ENCODE results near the gene APOBR. TPM values are rescaled to one million over a fixed set of nuclear protein-coding genes. Genes with fewer than 3 reads are reported as not detected.

The APOBR gene
- total and polyA plus RNA-seq, 9 of the 15 experiments (the other 6 are each of a cell fraction or from before 2014, with no cell fraction given) = 0.08 to 6.1 (median 2.8) TPM; not detected in 1

DNA sequence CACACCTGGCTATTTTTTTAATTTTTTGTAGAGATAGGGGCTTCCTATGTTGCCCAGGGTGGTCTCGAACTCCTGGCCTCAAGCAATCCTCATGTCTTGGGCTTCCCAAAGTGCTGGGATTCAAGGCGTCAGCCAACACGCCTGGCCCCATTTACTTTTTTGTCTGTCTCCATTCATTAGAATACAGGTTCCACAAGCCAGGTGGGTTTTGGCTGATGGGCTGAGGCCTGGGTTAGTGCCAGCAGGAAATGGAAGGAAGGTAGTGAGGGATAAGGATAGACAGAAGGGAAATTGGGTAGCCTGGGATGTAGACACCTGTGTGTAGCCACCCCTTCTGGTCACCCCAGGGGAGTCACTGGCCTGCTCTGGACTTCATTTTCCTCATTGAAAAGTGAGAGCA is 16.6 kb downstream of the APOBR start (continued):
- TF ChIP-seq, protein P1, sequence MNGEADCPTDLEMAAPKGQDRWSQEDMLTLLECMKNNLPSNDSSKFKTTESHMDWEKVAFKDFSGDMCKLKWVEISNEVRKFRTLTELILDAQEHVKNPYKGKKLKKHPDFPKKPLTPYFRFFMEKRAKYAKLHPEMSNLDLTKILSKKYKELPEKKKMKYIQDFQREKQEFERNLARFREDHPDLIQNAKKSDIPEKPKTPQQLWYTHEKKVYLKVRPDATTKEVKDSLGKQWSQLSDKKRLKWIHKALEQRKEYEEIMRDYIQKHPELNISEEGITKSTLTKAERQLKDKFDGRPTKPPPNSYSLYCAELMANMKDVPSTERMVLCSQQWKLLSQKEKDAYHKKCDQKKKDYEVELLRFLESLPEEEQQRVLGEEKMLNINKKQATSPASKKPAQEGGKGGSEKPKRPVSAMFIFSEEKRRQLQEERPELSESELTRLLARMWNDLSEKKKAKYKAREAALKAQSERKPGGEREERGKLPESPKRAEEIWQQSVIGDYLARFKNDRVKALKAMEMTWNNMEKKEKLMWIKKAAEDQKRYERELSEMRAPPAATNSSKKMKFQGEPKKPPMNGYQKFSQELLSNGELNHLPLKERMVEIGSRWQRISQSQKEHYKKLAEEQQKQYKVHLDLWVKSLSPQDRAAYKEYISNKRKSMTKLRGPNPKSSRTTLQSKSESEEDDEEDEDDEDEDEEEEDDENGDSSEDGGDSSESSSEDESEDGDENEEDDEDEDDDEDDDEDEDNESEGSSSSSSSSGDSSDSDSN (IDR thresholded peaks at IDR 0.05; ENCODE audit: borderline replicate concordance in 1 of 2, low read depth in 2 of 2, low read length in 2 of 2) = no peak
- TF ChIP-seq HCFC1 (IDR thresholded peaks at IDR 0.05; ENCODE audit: low read depth, low read length) = no peak
- no peak for TF ChIP-seq SAFB (IDR thresholded peaks at IDR 0.05; ENCODE audit: borderline replicate concordance, low read depth, low read length)
- TF ChIP-seq ATF1 (CRISPR knock-in tag; IDR thresholded peaks at IDR 0.05) = no peak
- TF ChIP-seq ATF1 (tag; IDR thresholded peaks at IDR 0.05) = no peak

DNA sequence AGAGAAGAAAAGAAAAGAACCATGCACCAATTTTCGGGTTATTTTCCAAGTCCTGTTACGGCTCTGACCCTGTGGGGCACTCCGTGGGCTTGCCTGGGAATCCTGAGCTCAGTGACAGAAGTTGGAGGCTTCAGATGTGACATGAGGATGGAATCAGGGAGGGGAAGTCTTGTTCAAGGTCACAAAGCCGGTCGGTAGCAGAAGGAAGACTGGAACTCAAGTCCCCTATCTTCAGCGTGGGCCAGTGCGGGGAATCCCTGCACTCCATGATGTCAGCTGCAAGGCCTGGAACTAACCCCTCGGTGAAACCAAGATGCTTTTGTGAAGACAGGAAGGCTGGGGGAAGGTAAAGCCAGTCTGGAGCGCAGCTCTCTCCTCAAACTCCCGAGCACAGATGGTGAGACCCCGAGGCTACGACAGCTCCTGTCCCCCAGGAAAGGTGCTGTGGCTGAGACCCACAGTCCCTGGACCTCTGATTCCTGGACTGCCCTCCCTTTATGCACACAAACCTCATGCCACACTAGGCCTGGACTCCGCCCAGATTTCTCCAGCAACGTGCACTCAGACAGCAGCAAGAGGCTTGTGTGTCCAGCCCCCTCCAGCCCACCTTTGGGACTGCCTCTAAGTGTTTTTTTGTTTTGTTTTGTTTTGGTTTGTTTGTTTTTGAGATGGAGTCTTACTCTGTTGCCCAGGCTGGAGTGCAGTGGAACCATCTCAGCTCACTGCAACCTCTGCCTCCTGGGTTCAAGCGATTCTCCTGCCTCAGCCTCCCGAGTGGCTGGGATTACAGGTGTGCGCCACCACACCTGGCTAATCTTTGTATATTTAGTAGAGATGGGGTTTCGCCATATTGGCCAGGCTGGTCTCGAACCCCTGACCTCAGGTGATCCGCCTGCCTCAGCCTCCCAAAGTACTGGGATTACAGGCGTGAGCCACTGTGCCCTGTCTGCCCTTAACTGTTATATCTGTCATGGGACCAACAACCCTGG is 17.7 kb downstream of the APOBR start:
- ATAC-seq = no peak
- ChIA-PET POLR2A (interaction anchor here (0.9 kb wide), 1 partner anchor 9 kb away, joined by 3 read pairs; no protein-coding TSS in a partner anchor), CTCF (ENCODE audit: low intra/inter-chr PET ratio) (no interaction called here)
- peaks cover 0 to 10% of the 10 kb centered on the region in 2 experiments; a peak in 3 of 5 replicates for H3K4me1 ChIP-seq (replicated peaks in 1 of 2; ENCODE audit: control insufficient read depth in 2 of 2, insufficient read depth in 2 of 2, low read length in 2 of 2)
- H3K9me1 ChIP-seq (ENCODE audit: control insufficient read depth, insufficient read depth, low read length) = no peaks in the 10 kb centered on the region
- no peak for DNase-seq (ENCODE audit: extremely low read depth in 1 of 4, low spot score in 3 of 4)
- no peaks in the 10 kb centered on the region; a peak in 1 of 5 replicates for H3K27me3 ChIP-seq (ENCODE audit: control insufficient read depth in 2 of 2, insufficient read depth in 2 of 2, low read length in 2 of 2)
- no peak overlapping the region for H2AFZ ChIP-seq (ENCODE audit: low read depth, low read length)
- no peak for FAIRE-seq
- H3K36me3 ChIP-seq (ENCODE audit: control insufficient read depth, insufficient read depth, low read length) = no peaks in the 10 kb centered on the region
- no peak overlapping the region for H3K4me3 ChIP-seq
- no peaks in the 10 kb centered on the region for H3K9me3 ChIP-seq (replicated peaks; ENCODE audit: control insufficient read depth, insufficient read depth, low read depth, low read length)
- H3K9ac ChIP-seq (ENCODE audit: insufficient read depth in 1 of 2, low read depth in 2 of 2, low read length in 2 of 2) = peak overlapping the region in 1 of 2 experiments; percentile 71; a peak in 2 of 4 replicates
- H3K4me2 ChIP-seq (ENCODE audit: insufficient read depth, low read length) = no peak overlapping the region
- intact Hi-C loops (cut with micrococcal nuclease) (no loop called here), in situ Hi-C loops (cut with MboI) (no loop called here)
- no peak overlapping the region for H3K27ac ChIP-seq (ENCODE audit: extremely low read depth, low read depth, low read length)
- H4K20me1 ChIP-seq (replicated peaks; ENCODE audit: control insufficient read depth, insufficient read depth, low read length) = no peaks in the 10 kb centered on the region
- no peaks in the 10 kb centered on the region for H3K79me2 ChIP-seq (ENCODE audit: control insufficient read depth, insufficient read depth, low read length)
- 0 out of 2 replicates have a peak, but pooled peaks have one; percentile 14 for TF ChIP-seq BCOR (IDR thresholded peaks at IDR 0.05)
- no peak for TF ChIP-seq NR2C2 (CRISPR knock-in tag; IDR thresholded peaks at IDR 0.05)
- TF ChIP-seq NR2C2 (tag; IDR thresholded peaks at IDR 0.05) = no peak
- WGBS (ENCODE audit: insufficient coverage, low coverage, missing lambda C conversion rate) = 48% methylated on average over 20 of the region's 21 CpGs
- BruUV-seq (replicated peaks) = no TSS peak
